ENCODE data around the gene PDE3A. TPM values are rescaled to one million over a fixed set of nuclear protein-coding genes. Genes with fewer than 3 reads are reported as not detected.

PDE3A gene
- total RNA-seq, 2 experiments from 2014 or later, result not detected

- DNase-seq (ENCODE audit: low spot score), result no peak
- intact Hi-C loops (cut with micrococcal nuclease; ENCODE audit: unreplicated experiment), result no loop called here
- Histone ChIP-seq H3K27ac (ENCODE audit: low read depth, low read length, poor library complexity, severe bottlenecking) (no peak overlapping the region), H3K4me1 (ENCODE audit: insufficient read depth, low read length, poor library complexity, severe bottlenecking) (no peaks in the 10 kb centered on the region), H3K79me2 (ENCODE audit: insufficient read depth, low read depth, low read length) (no peaks in the 10 kb centered on the region), H3K4me2 (ENCODE audit: low read length) (no peak overlapping the region), H3K9me3 (ENCODE audit: low read length) (no peaks in the 10 kb centered on the region), H4K20me1 (ENCODE audit: insufficient read depth, low read length) (no peaks in the 10 kb centered on the region), H3K36me3 (ENCODE audit: insufficient read depth, low read length) (no peaks in the 10 kb centered on the region), H2AFZ (ENCODE audit: low read length) (no peak overlapping the region), H3K9me2 (ENCODE audit: insufficient read depth, low read length) (no peaks in the 10 kb centered on the region), H3K4me3 (ENCODE audit: low read depth, low read length, poor library complexity, severe bottlenecking) (no peak overlapping the region)
- no peak for TF ChIP-seq EZH2phosphoT487 (IDR thresholded peaks at IDR 0.05; ENCODE audit: borderline replicate concordance, low read depth, low read length)
- TF ChIP-seq CTCF (conservative IDR thresholded peaks at IDR 0.05; ENCODE audit: low read length), result no peak
- BruUV-seq (replicated peaks), result no TSS peak
- ChIA-PET POLR2A (no interaction called here), CTCF (ENCODE audit: unreplicated experiment) (no interaction called here)
Observed at GRCh38 chr12:20448781-20449180, 80.4 kb downstream of the PDE3A start.

GRCh38 chr12:20450591-20451180 lies 82.3 kb downstream of the PDE3A start:
- Histone ChIP-seq H3K9me3 (ENCODE audit: low read length) (no peaks in the 10 kb centered on the region), H2AFZ (ENCODE audit: low read length) (no peak overlapping the region), H3K9me2 (ENCODE audit: insufficient read depth, low read length) (no peaks in the 10 kb centered on the region), H3K79me2 (ENCODE audit: insufficient read depth, low read depth, low read length) (no peaks in the 10 kb centered on the region), H3K27ac (ENCODE audit: low read depth, low read length, poor library complexity, severe bottlenecking) (no peak overlapping the region), H3K4me2 (ENCODE audit: low read length) (no peak overlapping the region), H3K4me1 (ENCODE audit: insufficient read depth, low read length, poor library complexity, severe bottlenecking) (no peaks in the 10 kb centered on the region), H4K20me1 (ENCODE audit: insufficient read depth, low read length) (no peaks in the 10 kb centered on the region), H3K36me3 (ENCODE audit: insufficient read depth, low read length) (no peaks in the 10 kb centered on the region), H3K4me3 (ENCODE audit: low read depth, low read length, poor library complexity, severe bottlenecking) (no peak overlapping the region)
- intact Hi-C loops (cut with micrococcal nuclease; ENCODE audit: unreplicated experiment), result no loop called here
- ChIA-PET POLR2A (no interaction called here), CTCF (ENCODE audit: unreplicated experiment) (no interaction called here)
- TF ChIP-seq CTCF (conservative IDR thresholded peaks at IDR 0.05; ENCODE audit: low read length), result no peak
- TF ChIP-seq EZH2phosphoT487 (IDR thresholded peaks at IDR 0.05; ENCODE audit: borderline replicate concordance, low read depth, low read length), result no peak
- BruUV-seq (replicated peaks), result no TSS peak
- no peak for DNase-seq (ENCODE audit: low spot score)

- DNase-seq (ENCODE audit: low spot score), result no peak
- ChIA-PET CTCF (ENCODE audit: unreplicated experiment) (no interaction called here), POLR2A (no interaction called here)
- Histone ChIP-seq H3K4me1 (ENCODE audit: insufficient read depth, low read length, poor library complexity, severe bottlenecking) (no peaks in the 10 kb centered on the region), H3K4me3 (ENCODE audit: low read depth, low read length, poor library complexity, severe bottlenecking) (no peak overlapping the region), H3K4me2 (ENCODE audit: low read length) (no peak overlapping the region), H2AFZ (ENCODE audit: low read length) (no peak overlapping the region), H3K9me2 (ENCODE audit: insufficient read depth, low read length) (no peaks in the 10 kb centered on the region), H3K9me3 (ENCODE audit: low read length) (no peaks in the 10 kb centered on the region), H3K79me2 (ENCODE audit: insufficient read depth, low read depth, low read length) (no peaks in the 10 kb centered on the region), H4K20me1 (ENCODE audit: insufficient read depth, low read length) (no peaks in the 10 kb centered on the region), H3K36me3 (ENCODE audit: insufficient read depth, low read length) (no peaks in the 10 kb centered on the region), H3K27ac (ENCODE audit: low read depth, low read length, poor library complexity, severe bottlenecking) (no peak overlapping the region)
- intact Hi-C loops (cut with micrococcal nuclease; ENCODE audit: unreplicated experiment), result no loop called here
- TF ChIP-seq EZH2phosphoT487 (IDR thresholded peaks at IDR 0.05; ENCODE audit: borderline replicate concordance, low read depth, low read length), result no peak
- TF ChIP-seq CTCF (conservative IDR thresholded peaks at IDR 0.05; ENCODE audit: low read length), result no peak
- BruUV-seq (replicated peaks), result no TSS peak
Observed at GRCh38 chr12:20451761-20452160, 83.4 kb downstream of the PDE3A start.
